ENCODE data around the gene EFHC2.

GRCh38 chrX:44167116-44167515 is 176.4 kb downstream of the EFHC2 start:
- TF ChIP-seq CTCF (IDR thresholded peaks at IDR 0.05) (no peak), POLR2A (IDR thresholded peaks at IDR 0.05) (no peak)

All from thyroid gland (tissue), 4 donors.